H1 (cell line): ENCODE measurements around the gene SIPA1L3. TPM values are rescaled to one million over a fixed set of nuclear protein-coding genes. Genes with fewer than 3 reads are reported as not detected.

ENCODE experiments used
- CTCF ChIA-PET: fragments of 300-600 bp; sonication (Branson Sonifier 250); formaldehyde crosslinking; loops from one replicate; lab custom pipeline; 2021; ENCODE audit not compliant: partially characterized antibody; lab: Charles Lee
- POLR2A ChIA-PET: fragments of 300-600 bp; sonication (Branson Sonifier 250); formaldehyde crosslinking; loops from one replicate; lab custom pipeline; 2021; ENCODE audit warnings: inconsistent platforms; ENCODE audit not compliant: partially characterized antibody; lab: Charles Lee
- DNase-seq, 2 experiments: peaks; one replicate each; pipeline versions ENCODE4 v3.0.0 to v3.0.0-alpha.2; 2010 to 2022; ENCODE audit warnings: low spot score in 2 of 2, low read depth in 1 of 2, mixed read lengths in 1 of 2
- FAIRE-seq: peaks from 2 replicates; lab custom pipeline; 2011; peaks lifted over from hg19 to GRCh38; lab: Jason Lieb, UNC
- H2AFZ ChIP-seq: 2 replicates; pipeline ENCODE4 v1.8.1; 2012; ENCODE audit warnings: low read length, inconsistent platforms
- H2AK5ac ChIP-seq: 2 replicates; pipeline ENCODE4 v1.6.1; 2013; ENCODE audit warnings: low read depth, low read length
- H2BK120ac ChIP-seq: replicated peaks from 2 replicates; pipeline ENCODE3; 2013; ENCODE audit warnings: low read depth, low read length, inconsistent platforms
- H2BK12ac ChIP-seq: 2 replicates; pipeline ENCODE4 v1.6.1; 2013; ENCODE audit warnings: low read depth, low read length
- H2BK15ac ChIP-seq: 2 replicates; pipeline ENCODE4 v1.6.1; 2013; ENCODE audit warnings: low read length
- H2BK20ac ChIP-seq: 2 replicates; pipeline ENCODE4 v1.6.1; 2013; ENCODE audit warnings: low read length
- H2BK5ac ChIP-seq: 2 replicates; pipeline ENCODE4 v1.6.1; 2013; ENCODE audit warnings: low read depth, low read length
- H3K14ac ChIP-seq: 2 replicates; pipeline ENCODE4 v1.6.1; 2013; ENCODE audit warnings: inconsistent platforms; ENCODE audit not compliant: insufficient read length
- H3K18ac ChIP-seq: 2 replicates; pipeline ENCODE4 v1.6.1; 2013; ENCODE audit warnings: low read length; ENCODE audit errors: extremely low read depth
- H3K23ac ChIP-seq: 2 replicates; pipeline ENCODE4 v1.6.1; 2013; ENCODE audit warnings: inconsistent platforms; ENCODE audit not compliant: insufficient read length
- H3K23me2 ChIP-seq: 2 replicates; pipeline ENCODE4 v1.6.1; 2013; ENCODE audit warnings: low read depth, low read length
- H3K27ac ChIP-seq: 2 replicates; pipeline ENCODE4 v1.6.1; 2011; ENCODE audit warnings: low read depth, low read length, inconsistent platforms
- H3K27me3 ChIP-seq, 4 experiments: replicated peaks in 1 of 4; 1 replicate in 1 of 4; 2 replicates in 3 of 4; pipeline versions ENCODE4 v1.6.1 to v1.8.1; 2011 to 2013; ENCODE audit warnings: low read length in 3 of 4, mild to moderate bottlenecking in 3 of 4, inconsistent platforms in 2 of 4, mixed read lengths in 2 of 4, moderate library complexity in 1 of 4; ENCODE audit not compliant: control insufficient read depth in 3 of 4, insufficient read depth in 3 of 4; ENCODE audit errors: extremely low read depth in 1 of 4
- H3K36me3 ChIP-seq, 4 experiments: 2 replicates each; pipeline versions ENCODE4 v1.6.1 to v1.8.1; 2011 to 2013; ENCODE audit warnings: mild to moderate bottlenecking in 4 of 4, low read length in 3 of 4, moderate library complexity in 2 of 4, control low read depth in 1 of 4, inconsistent platforms in 1 of 4; ENCODE audit not compliant: insufficient read depth in 4 of 4, control insufficient read depth in 2 of 4
- H3K4ac ChIP-seq: replicated peaks from 2 replicates; pipeline ENCODE3; 2013; ENCODE audit warnings: low read length, low read depth, mixed read lengths, inconsistent platforms; ENCODE audit not compliant: insufficient read length
- H3K4me1 ChIP-seq, 4 experiments: replicated peaks in 1 of 4; 1 replicate in 1 of 4; 2 replicates in 3 of 4; pipeline versions ENCODE4 v1.6.1 to v1.8.1; 2011 to 2013; ENCODE audit warnings: low read length in 3 of 4, inconsistent platforms in 2 of 4, mixed read lengths in 1 of 4; ENCODE audit not compliant: insufficient read depth in 4 of 4, control insufficient read depth in 3 of 4
- H3K4me2 ChIP-seq, 2 experiments: 2 replicates each; pipeline versions ENCODE4 v1.6.1 to v1.8.1; 2011 to 2013; ENCODE audit warnings: low read depth in 2 of 2, low read length in 2 of 2, control low read depth in 1 of 2, inconsistent platforms in 1 of 2, mild to moderate bottlenecking in 1 of 2; ENCODE audit not compliant: insufficient read depth in 1 of 2
- H3K4me3 ChIP-seq, 4 experiments: fragments of 200-600, 300-600 bp in 1 of 4; sonication (generic), shearing (Covaris generic), sonication (Bioruptor Twin) in 1 of 4; 2 replicates each; pipeline versions ENCODE4 v1.5.1 to v1.8.1; 2011 to 2016; ENCODE audit warnings: low read length in 4 of 4, low read depth in 3 of 4, control low read depth in 2 of 4, inconsistent platforms in 2 of 4, mild to moderate bottlenecking in 2 of 4, mixed read lengths in 1 of 4, moderate library complexity in 1 of 4; ENCODE audit not compliant: insufficient read depth in 2 of 4; ENCODE audit errors: extremely low read depth in 1 of 4
- H3K56ac ChIP-seq: replicated peaks from 2 replicates; pipeline ENCODE3; 2013; ENCODE audit warnings: low read depth, mild to moderate bottlenecking, mixed read lengths, low read length, inconsistent platforms; ENCODE audit not compliant: insufficient read length
- H3K79me1 ChIP-seq: 2 replicates; pipeline ENCODE4 v1.6.1; 2013; ENCODE audit warnings: low read depth, low read length, control low read depth
- H3K79me2 ChIP-seq, 2 experiments: 2 replicates each; pipeline versions ENCODE4 v1.6.1 to v1.8.1; 2012 to 2013; ENCODE audit warnings: low read length in 2 of 2, mild to moderate bottlenecking in 2 of 2, inconsistent platforms in 1 of 2; ENCODE audit not compliant: insufficient read depth in 2 of 2, control insufficient read depth in 1 of 2
- H3K9ac ChIP-seq, 4 experiments: replicated peaks in 1 of 4; 1 replicate in 1 of 4; 2 replicates in 3 of 4; pipeline versions ENCODE4 v1.6.1 to v1.8.1; 2011 to 2013; ENCODE audit warnings: low read depth in 3 of 4, low read length in 3 of 4, control low read depth in 2 of 4, mild to moderate bottlenecking in 2 of 4, moderate library complexity in 2 of 4, inconsistent platforms in 1 of 4; ENCODE audit errors: extremely low read depth in 1 of 4
- H3K9me3 ChIP-seq, 2 experiments: 2 replicates each; pipeline versions ENCODE4 v1.6.1 to v1.8.1; 2012 to 2013; ENCODE audit warnings: mild to moderate bottlenecking in 2 of 2, moderate library complexity in 2 of 2, control low read depth in 1 of 2, inconsistent platforms in 1 of 2, low read depth in 1 of 2, low read length in 1 of 2, mixed read lengths in 1 of 2; ENCODE audit not compliant: insufficient read depth in 2 of 2
- H4K20me1 ChIP-seq, 2 experiments: replicated peaks in 1 of 2; 2 replicates each; pipeline versions ENCODE3 to v1.8.1; 2011 to 2013; ENCODE audit warnings: inconsistent platforms in 2 of 2, low read length in 2 of 2, mild to moderate bottlenecking in 1 of 2; ENCODE audit not compliant: insufficient read depth in 2 of 2, control insufficient read depth in 1 of 2
- H4K5ac ChIP-seq: 2 replicates; pipeline ENCODE4 v1.6.1; 2013; ENCODE audit warnings: low read length, low read depth, mixed read lengths, inconsistent platforms; ENCODE audit not compliant: insufficient read length
- H4K8ac ChIP-seq: 2 replicates; pipeline ENCODE4 v1.8.0; 2013; ENCODE audit warnings: mild to moderate bottlenecking, moderate library complexity, low read length, inconsistent platforms; ENCODE audit not compliant: insufficient read depth; ENCODE audit errors: extremely low read depth
- H4K91ac ChIP-seq: replicated peaks from 2 replicates; pipeline ENCODE3; 2013; ENCODE audit warnings: low read length, mixed read lengths, inconsistent platforms; ENCODE audit not compliant: insufficient read length
- YY1 ChIP-seq: IDR thresholded peaks from 2 replicates; pipeline ENCODE4 v1.6.1; 2011; ENCODE audit warnings: low read depth, mild to moderate bottlenecking, low read length
- WGBS, 2 experiments: shearing (Covaris generic) in 1 of 2; methylation state at CpG; one replicate each; pipeline versions ENCODE4 v1.1.6 to v1.1.7; 2013 to 2015; ENCODE audit warnings: low lambda C conversion rate in 2 of 2, mixed read lengths in 2 of 2, inconsistent platforms in 1 of 2, low coverage in 1 of 2, missing lambda C conversion rate in 1 of 2; ENCODE audit not compliant: insufficient replicate concordance in 2 of 2, insufficient coverage in 1 of 2, insufficient read length in 1 of 2; ENCODE audit errors: extremely low coverage in 1 of 2, missing lambda C conversion rate in 1 of 2; 5-methylcytosine and 5-hydroxymethylcytosine counted together
- polyA plus RNA-seq, 7 experiments: library from polyadenylated mRNA; depleted of rRNA in 3 of 7; stranded (reverse) in 5 of 7; unstranded in 2 of 7; fragments of >200 nt in 5 of 7; fragments of 200-250 nt in 2 of 7; gene quantifications; 1 replicate in 5 of 7; 2 replicates in 1 of 7; 4 replicates in 1 of 7; pipeline versions ENCODE4 v1.2.1 to v1.2.3, GENCODE V29; 2011 to 2013; ENCODE audit warnings: missing spikeins in 2 of 7, mixed read lengths in 2 of 7
- total RNA-seq: library from RNA; stranded (reverse); fragmentation: NEBNext Ultra II Directional; extraction: Animal tissue kit (Norgen Biotek cat#: 25700); gene quantifications from 2 replicates; pipeline ENCODE4 v1.2.1, GENCODE V29; 2021
- TF ChIP-seq, protein P1 (sequence below), 3 experiments: IDR thresholded peaks; 1 replicate in 2 of 3; 2 replicates in 1 of 3; pipeline versions ENCODE4 v1.5.1 to v1.6.1; 2011; ENCODE audit warnings: low read length in 3 of 3, mild to moderate bottlenecking in 3 of 3, inconsistent platforms in 2 of 3, low read depth in 1 of 3, moderate library complexity in 1 of 3; ENCODE audit not compliant: insufficient read depth in 1 of 3; ENCODE audit errors: control extremely low read depth in 1 of 3

Gene SIPA1L3
- total and polyA plus RNA-seq, 2 of the 8 experiments (the other 6 are each of a cell fraction or from before 2014, with no cell fraction given), result 15.0 to 54.9 TPM

DNA sequence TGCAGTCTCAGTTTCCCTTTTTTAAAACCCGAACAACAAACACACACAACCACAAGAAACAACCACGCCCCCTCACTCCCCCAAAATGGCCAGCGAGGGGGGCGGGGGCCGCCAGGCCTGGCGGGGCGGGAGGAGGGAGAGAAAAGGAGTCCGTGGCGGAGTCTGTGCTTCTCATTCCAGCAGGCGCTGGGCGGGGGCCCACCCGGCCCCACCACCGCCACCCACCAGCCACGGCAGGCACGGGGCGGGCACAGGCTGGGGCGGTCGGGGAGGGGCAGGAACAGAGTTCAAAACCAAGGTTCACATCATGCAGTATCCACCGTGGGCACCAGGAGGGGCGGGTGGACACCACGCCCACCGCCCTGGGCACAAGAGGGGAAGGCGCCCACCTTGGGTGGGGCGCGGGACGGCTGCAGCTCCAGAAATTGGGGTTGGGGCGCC lies 304.2 kb downstream of the SIPA1L3 start:
- H3K18ac ChIP-seq, result peak overlapping the region; percentile 72; the same call in 1 of the 2 replicates
- CTCF ChIA-PET, result interaction anchor here (0.6 to 1.6 kb wide), 5 partner anchors 16 to 309 kb away, joined by 3 to 7 read pairs (median 4); no protein-coding TSS in a partner anchor
- 0 out of 2 replicates have a peak overlapping the region, but pooled peaks have one; percentile 71 for H2BK12ac ChIP-seq
- FAIRE-seq (no peak), DNase-seq (peak in 1 of 2 experiments; percentile 79)
- H3K27ac ChIP-seq, result no peak overlapping the region
- peak overlapping the region; percentile 77; the same call in 1 of the 2 replicates for H2BK5ac ChIP-seq
- no peaks in the 10 kb centered on the region for H3K9me3 ChIP-seq
- H2BK15ac ChIP-seq, result no peak overlapping the region
- POLR2A ChIA-PET, result interaction anchor here (1.0 to 4.3 kb wide), 5 partner anchors 11 to 305 kb away, joined by 3 to 29 read pairs (median 5); partner anchors contain the start of genes SIPA1L3 and WDR87
- no peaks in the 10 kb centered on the region for H3K79me1 ChIP-seq
- no peak for TF ChIP-seq YY1
- TF ChIP-seq, protein P1, sequence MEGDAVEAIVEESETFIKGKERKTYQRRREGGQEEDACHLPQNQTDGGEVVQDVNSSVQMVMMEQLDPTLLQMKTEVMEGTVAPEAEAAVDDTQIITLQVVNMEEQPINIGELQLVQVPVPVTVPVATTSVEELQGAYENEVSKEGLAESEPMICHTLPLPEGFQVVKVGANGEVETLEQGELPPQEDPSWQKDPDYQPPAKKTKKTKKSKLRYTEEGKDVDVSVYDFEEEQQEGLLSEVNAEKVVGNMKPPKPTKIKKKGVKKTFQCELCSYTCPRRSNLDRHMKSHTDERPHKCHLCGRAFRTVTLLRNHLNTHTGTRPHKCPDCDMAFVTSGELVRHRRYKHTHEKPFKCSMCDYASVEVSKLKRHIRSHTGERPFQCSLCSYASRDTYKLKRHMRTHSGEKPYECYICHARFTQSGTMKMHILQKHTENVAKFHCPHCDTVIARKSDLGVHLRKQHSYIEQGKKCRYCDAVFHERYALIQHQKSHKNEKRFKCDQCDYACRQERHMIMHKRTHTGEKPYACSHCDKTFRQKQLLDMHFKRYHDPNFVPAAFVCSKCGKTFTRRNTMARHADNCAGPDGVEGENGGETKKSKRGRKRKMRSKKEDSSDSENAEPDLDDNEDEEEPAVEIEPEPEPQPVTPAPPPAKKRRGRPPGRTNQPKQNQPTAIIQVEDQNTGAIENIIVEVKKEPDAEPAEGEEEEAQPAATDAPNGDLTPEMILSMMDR (IDR thresholded peaks at IDR 0.05; ENCODE audit: control extremely low read depth in 1 of 3, insufficient read depth in 1 of 3, low read depth in 1 of 3, low read length in 3 of 3), result peak; percentile 15 to 34 (median 33)
- H3K14ac ChIP-seq, result no peak overlapping the region
- H3K23ac ChIP-seq, result no peak overlapping the region
- H3K79me2 ChIP-seq, result no peaks in the 10 kb centered on the region
- peak overlapping the region in 2 of 4 experiments; percentile 43 to 65; a peak in 4 of 7 replicates for H3K9ac ChIP-seq
- H3K4ac ChIP-seq, result no peak overlapping the region
- H4K20me1 ChIP-seq, result peaks cover 0 to 1% of the 10 kb centered on the region in 2 experiments
- no peak overlapping the region for H2BK20ac ChIP-seq
- H3K4me1 ChIP-seq, result peaks cover 0 to 20% (median 13%) of the 10 kb centered on the region in 4 experiments; a peak in 6 of 7 replicates
- H3K36me3 ChIP-seq, result no peaks in the 10 kb centered on the region; a peak in 1 of 8 replicates
- H2AFZ ChIP-seq, result no peak overlapping the region
- H3K27me3 ChIP-seq, result no peaks in the 10 kb centered on the region
- no peak overlapping the region for H2AK5ac ChIP-seq
- peaks cover 19% of the 10 kb centered on the region for H3K23me2 ChIP-seq
- WGBS, 2 experiments, result no CpG with 5 or more reads among the region's 27 CpGs
- no peak overlapping the region for H4K5ac ChIP-seq
- no peak overlapping the region for H4K91ac ChIP-seq
- no peak overlapping the region for H2BK120ac ChIP-seq
- peak overlapping the region; percentile 48 to 63 (median 56) for H3K4me3 ChIP-seq
- no peak overlapping the region for H3K56ac ChIP-seq
- H3K4me2 ChIP-seq, result peak overlapping the region; percentile 97 to 100
- H4K8ac ChIP-seq, result no peak overlapping the region
